Uterus (tissue), 4 donors: ENCODE results near the gene CYP2C8. TPM values are rescaled to one million over a fixed set of nuclear protein-coding genes. Genes with fewer than 3 reads are reported as not detected.

Source experiments
- DNase-seq, 2 donors: peaks; one replicate each; pipeline ENCODE4 v3.0.0-alpha.2; 2019 to 2020
- H3K27ac ChIP-seq, 2 donors: fragments of 200-600 bp; sonication (generic); 1 replicate in 1 of 2; 2 replicates in 1 of 2; pipeline ENCODE4 v1.5.1; 2016 to 2018
- H3K27me3 ChIP-seq, 2 donors: fragments of 200-600 bp; sonication (generic); one replicate each; pipeline ENCODE4 v1.5.1; 2018 to 2019; ENCODE audit warnings: control low read depth in 1 of 2
- H3K36me3 ChIP-seq, 2 donors: fragments of 200-600 bp; sonication (generic); one replicate each; pipeline ENCODE4 v1.5.1; 2019; ENCODE audit warnings: control low read depth in 1 of 2
- H3K4me1 ChIP-seq, 2 donors: fragments of 200-600 bp; sonication (generic); one replicate each; pipeline ENCODE4 v1.5.1; 2018 to 2019; ENCODE audit warnings: control low read depth in 1 of 2
- H3K4me3 ChIP-seq, 2 donors: fragments of 200-600 bp; sonication (generic); 1 replicate in 1 of 2; 2 replicates in 1 of 2; pipeline ENCODE4 v1.5.1; 2018 to 2019; ENCODE audit warnings: mild to moderate bottlenecking in 1 of 2
- H3K9me3 ChIP-seq, 2 donors: fragments of 200-600 bp; sonication (generic); one replicate each; pipeline ENCODE4 v1.5.1; 2019; ENCODE audit warnings: control low read depth in 1 of 2
- POLR2A ChIP-seq, 2 donors: fragments of 450-650 bp; IDR thresholded peaks; one replicate each; pipeline ENCODE4 v1.6.1; 2016; ENCODE audit warnings: antibody characterized with exemption in 2 of 2, mild to moderate bottlenecking in 1 of 2, moderate library complexity in 1 of 2
- intact Hi-C: fragments of 100-400 bp; cut with DNase I; formaldehyde crosslinking; loops from one replicate; pipeline ENCODE4 v1.15.1; 2023; ENCODE audit warnings: low total_unique reads
- total RNA-seq, 4 donors: library from RNA; depleted of rRNA in 3 of 4; stranded (reverse); fragments of >200 nt in 3 of 4; gene quantifications; one replicate each; pipeline versions ENCODE4 v1.1.0 to v1.2.4, GENCODE V29; 2014 to 2023
- TF ChIP-seq, protein P1 (sequence below), 4 experiments: fragments of 200-600 bp in 2 of 4; fragments of 450-650 bp in 2 of 4; sonication (generic) in 2 of 4; IDR thresholded peaks; one replicate each; pipeline ENCODE4 v1.5.1; 2016 to 2019; ENCODE audit warnings: antibody characterized with exemption in 4 of 4, mild to moderate bottlenecking in 2 of 4, moderate library complexity in 1 of 4
- donor health status: DM: yes; HTN: yes; CAD: no.

Gene CYP2C8
- total RNA-seq, 4 donors from 2014 or later = 0.26 to 1.0 (median 0.46) TPM; not detected in 1

DNA sequence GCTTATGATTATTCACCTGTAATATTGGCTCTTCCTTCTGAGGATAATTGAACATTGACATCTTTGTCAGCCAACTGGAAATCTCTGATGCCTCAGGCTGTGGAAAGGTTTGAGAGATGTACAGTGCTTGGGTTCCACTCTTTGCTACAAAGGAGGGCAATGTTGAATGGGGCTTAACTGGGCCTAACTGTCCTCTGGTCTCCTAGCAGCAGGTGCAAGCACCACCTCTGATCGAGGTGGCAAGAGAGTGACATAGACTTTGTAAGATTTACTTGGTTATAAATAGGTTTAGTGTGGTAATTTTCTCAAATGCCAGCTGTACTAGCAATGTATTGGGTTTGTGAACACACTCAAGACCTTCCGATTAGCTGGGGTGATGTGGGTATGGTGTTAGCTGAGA is 21.1 kb downstream of the CYP2C8 start:
- Histone ChIP-seq H3K9me3 (no peaks in the 10 kb centered on the region), H3K4me1 (no peaks in the 10 kb centered on the region), H3K27me3 (no peaks in the 10 kb centered on the region), H3K4me3 (no peak overlapping the region), H3K27ac (no peak overlapping the region), H3K36me3 (no peaks in the 10 kb centered on the region)
- DNase-seq = no peak
- TF ChIP-seq, protein P1, sequence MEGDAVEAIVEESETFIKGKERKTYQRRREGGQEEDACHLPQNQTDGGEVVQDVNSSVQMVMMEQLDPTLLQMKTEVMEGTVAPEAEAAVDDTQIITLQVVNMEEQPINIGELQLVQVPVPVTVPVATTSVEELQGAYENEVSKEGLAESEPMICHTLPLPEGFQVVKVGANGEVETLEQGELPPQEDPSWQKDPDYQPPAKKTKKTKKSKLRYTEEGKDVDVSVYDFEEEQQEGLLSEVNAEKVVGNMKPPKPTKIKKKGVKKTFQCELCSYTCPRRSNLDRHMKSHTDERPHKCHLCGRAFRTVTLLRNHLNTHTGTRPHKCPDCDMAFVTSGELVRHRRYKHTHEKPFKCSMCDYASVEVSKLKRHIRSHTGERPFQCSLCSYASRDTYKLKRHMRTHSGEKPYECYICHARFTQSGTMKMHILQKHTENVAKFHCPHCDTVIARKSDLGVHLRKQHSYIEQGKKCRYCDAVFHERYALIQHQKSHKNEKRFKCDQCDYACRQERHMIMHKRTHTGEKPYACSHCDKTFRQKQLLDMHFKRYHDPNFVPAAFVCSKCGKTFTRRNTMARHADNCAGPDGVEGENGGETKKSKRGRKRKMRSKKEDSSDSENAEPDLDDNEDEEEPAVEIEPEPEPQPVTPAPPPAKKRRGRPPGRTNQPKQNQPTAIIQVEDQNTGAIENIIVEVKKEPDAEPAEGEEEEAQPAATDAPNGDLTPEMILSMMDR (IDR thresholded peaks at IDR 0.05) = no peak
- TF ChIP-seq POLR2A (IDR thresholded peaks at IDR 0.05) = no peak
- intact Hi-C loops = no loop called here

DNA sequence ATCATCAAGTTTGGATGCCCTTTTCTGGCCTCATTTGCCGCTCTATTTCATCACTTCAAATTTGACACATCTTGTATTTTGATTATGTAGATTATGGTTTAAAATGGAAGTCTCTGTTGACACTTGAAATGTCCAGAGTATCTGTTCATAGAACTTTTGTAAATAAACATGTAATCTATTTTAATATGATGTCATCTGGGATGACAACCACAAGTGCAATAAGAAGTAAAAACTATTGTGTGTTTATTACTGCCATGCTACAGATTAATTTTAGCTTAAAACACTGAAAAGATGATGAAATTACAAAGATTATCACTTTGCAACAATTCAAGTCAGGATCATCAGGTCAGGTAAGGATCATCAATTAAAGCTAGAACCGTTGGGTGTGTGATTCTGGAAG is 30.0 kb downstream of the CYP2C8 start:
- no peaks in the 10 kb centered on the region for H3K4me1 ChIP-seq
- DNase-seq = no peak
- no peaks in the 10 kb centered on the region for H3K9me3 ChIP-seq
- H3K27ac ChIP-seq = no peak overlapping the region
- no peak overlapping the region for H3K4me3 ChIP-seq
- no peak for TF ChIP-seq POLR2A (IDR thresholded peaks at IDR 0.05)
- TF ChIP-seq, protein P1 (IDR thresholded peaks at IDR 0.05) = no peak
- H3K27me3 ChIP-seq = no peaks in the 10 kb centered on the region
- intact Hi-C loops = no loop called here
- no peaks in the 10 kb centered on the region for H3K36me3 ChIP-seq

DNA sequence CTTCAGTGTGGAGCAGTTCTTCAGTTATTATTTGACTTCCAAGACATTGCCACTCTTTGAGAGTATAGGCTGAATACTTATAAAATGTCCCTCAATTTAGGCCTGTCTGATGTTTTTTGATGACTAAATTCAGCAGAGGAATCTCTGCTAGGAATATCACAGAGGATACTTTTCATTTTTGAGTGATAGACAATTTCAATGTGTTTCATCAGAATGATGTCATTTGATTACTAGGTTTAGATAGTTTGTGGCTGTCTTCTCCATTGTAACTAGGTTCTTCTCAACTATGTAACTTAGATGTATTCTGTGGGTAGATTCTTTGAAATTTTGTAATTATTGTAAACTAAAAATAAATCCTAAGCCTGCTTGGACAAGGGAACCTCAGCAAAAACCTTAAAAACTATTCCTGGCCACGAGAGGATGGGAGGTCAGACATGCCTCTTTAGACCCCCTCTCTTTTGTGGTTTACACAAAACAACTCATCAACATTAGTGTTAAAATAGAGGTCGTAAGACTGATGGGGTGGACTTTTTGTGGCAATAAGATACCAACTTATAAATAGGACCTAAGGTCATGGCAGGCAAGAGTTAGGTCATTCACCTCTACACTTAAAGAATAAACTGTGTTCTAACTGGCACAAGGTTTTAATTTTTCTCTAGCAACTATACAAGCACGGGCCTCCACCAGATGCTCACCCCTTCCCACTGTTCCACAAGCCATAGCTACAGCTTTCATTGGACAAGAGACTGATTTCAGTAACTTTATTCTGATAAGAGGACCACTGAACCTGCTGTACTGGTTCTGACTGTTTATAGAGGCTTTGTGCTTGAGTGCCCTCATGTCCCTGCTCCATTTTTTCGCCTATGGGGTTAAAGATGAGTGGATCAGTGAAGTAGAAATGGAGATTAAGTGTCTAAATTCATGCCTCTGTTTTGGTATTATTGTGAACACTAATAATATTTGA is 33.7 kb downstream of the CYP2C8 start:
- H3K9me3 ChIP-seq = no peaks in the 10 kb centered on the region
- DNase-seq = no peak
- intact Hi-C loops = no loop called here
- H3K27me3 ChIP-seq = no peaks in the 10 kb centered on the region
- no peak overlapping the region for H3K4me3 ChIP-seq
- H3K4me1 ChIP-seq = no peaks in the 10 kb centered on the region
- TF ChIP-seq, protein P1 (IDR thresholded peaks at IDR 0.05) = no peak
- TF ChIP-seq POLR2A (IDR thresholded peaks at IDR 0.05) = no peak
- H3K36me3 ChIP-seq = no peaks in the 10 kb centered on the region
- no peak overlapping the region for H3K27ac ChIP-seq

DNA sequence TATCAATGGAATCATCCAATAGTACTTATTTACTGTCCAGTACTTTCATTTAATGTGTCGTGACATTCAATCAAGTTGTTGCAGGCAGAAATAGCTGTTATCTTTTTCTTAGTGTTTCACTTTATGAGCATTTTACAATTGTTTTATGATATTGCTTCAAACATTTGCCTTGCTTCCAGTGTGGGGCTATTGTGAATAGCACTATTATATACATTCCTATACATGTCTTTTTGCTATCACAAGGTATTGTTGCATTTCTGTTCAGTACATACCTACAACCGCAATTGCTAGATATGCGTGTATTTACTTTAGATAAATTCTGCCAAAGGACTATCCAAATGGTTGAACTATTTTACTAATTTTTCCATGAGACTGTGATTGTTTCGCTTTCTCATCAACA is 34.9 kb downstream of the CYP2C8 start:
- Histone ChIP-seq H3K9me3 (no peaks in the 10 kb centered on the region), H3K27ac (no peak overlapping the region), H3K4me3 (no peak overlapping the region), H3K27me3 (no peaks in the 10 kb centered on the region), H3K4me1 (no peaks in the 10 kb centered on the region), H3K36me3 (no peaks in the 10 kb centered on the region)
- intact Hi-C loops = no loop called here
- TF ChIP-seq, protein P1 (IDR thresholded peaks at IDR 0.05) = no peak
- TF ChIP-seq POLR2A (IDR thresholded peaks at IDR 0.05) = no peak
- no peak for DNase-seq

DNA sequence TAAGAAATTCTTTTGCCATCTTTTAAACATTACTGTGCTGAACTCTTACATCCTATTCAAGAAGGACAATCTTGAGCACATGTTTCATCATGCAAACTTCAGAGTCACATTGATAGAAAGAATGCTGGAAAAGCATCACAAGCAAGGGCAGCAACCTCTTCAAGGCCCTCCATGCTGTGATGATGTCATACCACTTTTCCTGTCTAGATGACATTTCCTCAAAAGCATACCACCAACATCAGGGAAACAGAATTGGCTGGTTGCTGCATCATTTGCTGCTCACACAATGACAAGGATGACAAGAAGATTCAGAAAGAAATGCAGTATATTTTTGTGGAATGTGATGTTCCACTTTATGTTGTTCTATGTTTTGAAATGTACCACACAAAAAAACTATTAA is 37.6 kb downstream of the CYP2C8 start:
- TF ChIP-seq, protein P1 (IDR thresholded peaks at IDR 0.05) = no peak
- TF ChIP-seq POLR2A (IDR thresholded peaks at IDR 0.05) = no peak
- Histone ChIP-seq H3K4me3 (no peak overlapping the region), H3K27ac (no peak overlapping the region), H3K36me3 (no peaks in the 10 kb centered on the region), H3K27me3 (no peaks in the 10 kb centered on the region), H3K4me1 (no peaks in the 10 kb centered on the region), H3K9me3 (no peaks in the 10 kb centered on the region)
- intact Hi-C loops = no loop called here
- no peak for DNase-seq
